H9 (cell line): Measurements from ENCODE around the gene DAAM2. TPM values are rescaled to one million over a fixed set of nuclear protein-coding genes. Genes with fewer than 3 reads are reported as not detected.
A peak's percentile ranks its signal among the peaks of the same experiment; 100 is the strongest.

Experiments
- DNase-seq: peaks from one replicate; pipeline ENCODE4 v3.0.0-alpha.2; 2017
- H2AFZ ChIP-seq: one replicate; pipeline ENCODE4 v1.6.1; 2013; ENCODE audit warnings: mild to moderate bottlenecking, low read length, control low read depth, moderate library complexity
- H2AK5ac ChIP-seq: 2 replicates; pipeline ENCODE4 v1.6.1; 2013; ENCODE audit warnings: low read length, control low read depth, mixed read lengths; ENCODE audit not compliant: insufficient read length
- H2BK120ac ChIP-seq: one replicate; pipeline ENCODE4 v1.6.1; 2013; ENCODE audit warnings: low read depth, mild to moderate bottlenecking, low read length, control low read depth, inconsistent platforms; ENCODE audit not compliant: poor library complexity, severe bottlenecking
- H2BK12ac ChIP-seq: 2 replicates; pipeline ENCODE4 v1.6.1; 2013; ENCODE audit warnings: low read length, control low read depth, mixed read lengths, low read depth; ENCODE audit not compliant: insufficient read length
- H2BK15ac ChIP-seq: 2 replicates; pipeline ENCODE4 v1.6.1; 2013; ENCODE audit warnings: low read depth, low read length, control low read depth
- H2BK20ac ChIP-seq: one replicate; pipeline ENCODE4 v1.6.1; 2013; ENCODE audit warnings: low read depth, mild to moderate bottlenecking, low read length, control low read depth, inconsistent platforms; ENCODE audit not compliant: poor library complexity, severe bottlenecking
- H2BK5ac ChIP-seq: 2 replicates; pipeline ENCODE4 v1.6.1; 2013; ENCODE audit warnings: low read length, control low read depth, mixed read lengths; ENCODE audit not compliant: insufficient read length
- H3K14ac ChIP-seq: 2 replicates; pipeline ENCODE4 v1.6.1; 2013; ENCODE audit warnings: low read length, control low read depth; ENCODE audit not compliant: insufficient read depth
- H3K18ac ChIP-seq: 2 replicates; pipeline ENCODE4 v1.6.1; 2013; ENCODE audit warnings: low read depth, mild to moderate bottlenecking, mixed read lengths, low read length, control low read depth; ENCODE audit not compliant: insufficient read length
- H3K23ac ChIP-seq: 2 replicates; pipeline ENCODE4 v1.6.1; 2013; ENCODE audit warnings: low read length, control low read depth, mixed read lengths, low read depth; ENCODE audit not compliant: insufficient read length
- H3K23me2 ChIP-seq: 2 replicates; pipeline ENCODE4 v1.6.1; 2013; ENCODE audit warnings: low read depth, mild to moderate bottlenecking, mixed read lengths, low read length, control low read depth; ENCODE audit not compliant: insufficient read length, poor library complexity, severe bottlenecking
- H3K27ac ChIP-seq: 2 replicates; pipeline ENCODE4 v1.5.1; 2013; ENCODE audit warnings: low read length, control low read depth, mixed read lengths, low read depth; ENCODE audit not compliant: insufficient read length
- H3K27me3 ChIP-seq: 2 replicates; pipeline ENCODE4 v1.6.1; 2013; ENCODE audit warnings: low read length, control low read depth, inconsistent platforms; ENCODE audit not compliant: insufficient read depth
- H3K4ac ChIP-seq: 2 replicates; pipeline ENCODE4 v1.6.1; 2013; ENCODE audit warnings: low read depth, mild to moderate bottlenecking, control low read depth, inconsistent platforms, low read length, moderate library complexity
- H3K4me1 ChIP-seq: 2 replicates; pipeline ENCODE4 v1.6.1; 2013; ENCODE audit warnings: low read length, control low read depth, inconsistent platforms; ENCODE audit not compliant: insufficient read depth
- H3K4me2 ChIP-seq: 2 replicates; pipeline ENCODE4 v1.6.1; 2013; ENCODE audit warnings: low read length, control low read depth, mixed read lengths; ENCODE audit not compliant: insufficient read length, insufficient read depth
- H3K56ac ChIP-seq: 2 replicates; pipeline ENCODE4 v1.6.1; 2013; ENCODE audit warnings: low read depth, mild to moderate bottlenecking, mixed read lengths, low read length, control low read depth; ENCODE audit not compliant: insufficient read length
- H3K79me1 ChIP-seq: 2 replicates; pipeline ENCODE4 v1.6.1; 2013; ENCODE audit warnings: low read depth, mild to moderate bottlenecking, moderate library complexity, low read length, control low read depth, inconsistent platforms; ENCODE audit not compliant: insufficient read depth, poor library complexity, severe bottlenecking
- H3K79me2 ChIP-seq: 2 replicates; pipeline ENCODE4 v1.6.1; 2013; ENCODE audit warnings: low read length, control low read depth, inconsistent platforms; ENCODE audit not compliant: insufficient read depth
- H3K9ac ChIP-seq: 2 replicates; pipeline ENCODE4 v1.6.1; 2013; ENCODE audit warnings: low read length, control low read depth, mixed read lengths; ENCODE audit not compliant: insufficient read length; ENCODE audit errors: extremely low read depth
- H3K9me3 ChIP-seq: one replicate; pipeline ENCODE4 v1.6.1; 2013; ENCODE audit warnings: low read depth, low read length, inconsistent platforms; ENCODE audit not compliant: control insufficient read depth
- H3T11ph ChIP-seq: one replicate; pipeline ENCODE4 v1.6.1; 2013; ENCODE audit warnings: mild to moderate bottlenecking, low read length, control low read depth, inconsistent platforms
- H4K20me1 ChIP-seq: one replicate; pipeline ENCODE4 v1.6.1; 2013; ENCODE audit not compliant: control insufficient read depth, insufficient read length, insufficient read depth
- H4K5ac ChIP-seq: 2 replicates; pipeline ENCODE4 v1.6.1; 2013; ENCODE audit warnings: low read depth, mild to moderate bottlenecking, mixed read lengths, low read length, control low read depth; ENCODE audit not compliant: insufficient read length
- H4K8ac ChIP-seq: replicated peaks from 2 replicates; pipeline ENCODE4 v1.6.1; 2013; ENCODE audit warnings: low read length, control low read depth, mixed read lengths, low read depth; ENCODE audit not compliant: insufficient read length
- H4K91ac ChIP-seq: 2 replicates; pipeline ENCODE4 v1.6.1; 2013; ENCODE audit warnings: low read depth, mild to moderate bottlenecking, moderate library complexity, mixed read lengths, low read length, control low read depth; ENCODE audit not compliant: insufficient read length
- H3K27ac Mint-ChIP-seq, 3 experiments: 2 replicates in 2 of 3; 3 replicates in 1 of 3; pipeline ENCODE4 v1.8.0; 2020 to 2021; ENCODE audit warnings: mixed read lengths in 3 of 3, mild to moderate bottlenecking in 1 of 3, moderate library complexity in 1 of 3
- H3K27me3 Mint-ChIP-seq: 2 replicates; pipeline ENCODE4 v1.8.0; 2021; ENCODE audit warnings: low read depth, mild to moderate bottlenecking, moderate library complexity, mixed read lengths
- H3K36me3 Mint-ChIP-seq, 3 experiments: 2 replicates in 2 of 3; 3 replicates in 1 of 3; pipeline ENCODE4 v1.8.0; 2020 to 2021; ENCODE audit warnings: low read depth in 3 of 3, mixed read lengths in 3 of 3; ENCODE audit not compliant: insufficient read depth in 1 of 3
- H3K4me1 Mint-ChIP-seq, 2 experiments: 2 replicates each; pipeline ENCODE4 v1.8.0; 2020; ENCODE audit warnings: mixed read lengths in 2 of 2
- H3K4me3 Mint-ChIP-seq, 2 experiments: 2 replicates in 1 of 2; 3 replicates in 1 of 2; pipeline ENCODE4 v1.8.0; 2020 to 2021; ENCODE audit warnings: mild to moderate bottlenecking in 2 of 2, mixed read lengths in 2 of 2, moderate library complexity in 1 of 2
- H3K9me3 Mint-ChIP-seq, 2 experiments: 2 replicates in 1 of 2; 3 replicates in 1 of 2; pipeline ENCODE4 v1.8.0; 2020; ENCODE audit warnings: mild to moderate bottlenecking in 2 of 2, mixed read lengths in 2 of 2, moderate library complexity in 1 of 2
- WGBS: extraction: QIAGEN DNeasy Blood & Tissue Kit; methylation state at CpG from one replicate; pipeline ENCODE4 v1.1.7; 2013; ENCODE audit warnings: missing lambda C conversion rate, low lambda C conversion rate, mixed read lengths; ENCODE audit not compliant: insufficient read length; ENCODE audit errors: extremely low coverage; 5-methylcytosine and 5-hydroxymethylcytosine counted together
- total RNA-seq: library from RNA; stranded (reverse); gene quantifications from 2 replicates; pipeline ENCODE4 v1.2.1, GENCODE V29; 2021
- TF ChIP-seq, protein P1 (sequence below): fragments of 200-600 bp; sonication (generic); conservative IDR thresholded peaks from 3 replicates; pipeline ENCODE4 v1.8.0; 2021; ENCODE audit warnings: antibody characterized with exemption, mild to moderate bottlenecking

DAAM2 gene
- total RNA-seq, 1 experiment from 2014 or later: 1.1 TPM

DNA sequence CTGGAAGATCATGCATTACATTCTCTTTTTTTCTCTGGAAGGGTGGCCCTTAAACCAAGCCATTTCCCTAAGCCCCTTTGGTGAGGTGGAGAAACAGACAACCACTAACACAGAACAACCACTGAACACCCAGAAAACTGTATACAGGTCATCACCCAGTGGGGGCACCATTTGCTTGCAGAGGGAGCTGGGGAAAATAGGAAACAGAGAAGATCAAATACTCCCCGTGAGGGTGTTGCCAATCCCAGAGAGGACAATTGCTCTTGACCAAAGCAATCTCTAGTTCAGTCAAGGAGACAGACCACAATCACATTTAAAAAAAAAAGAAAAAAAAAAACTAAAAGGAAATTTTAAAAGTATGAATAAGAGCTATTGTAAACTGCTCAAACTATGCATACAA, 865 bp upstream of the DAAM2 start:
- H3K9me3 Mint-ChIP-seq: no peaks in the 10 kb centered on the region
- peaks cover 42% of the 10 kb centered on the region for H3K27me3 Mint-ChIP-seq
- no peak overlapping the region for H2BK12ac ChIP-seq
- no peak overlapping the region for H2BK120ac ChIP-seq
- peak overlapping the region; percentile 78 for H3K4me2 ChIP-seq
- H4K5ac ChIP-seq: no peak overlapping the region
- WGBS: no CpG with 5 or more reads among the region's 1 CpG
- H3K14ac ChIP-seq: no peak overlapping the region
- no peaks in the 10 kb centered on the region for H3K36me3 Mint-ChIP-seq
- no peak overlapping the region for H3K27ac ChIP-seq
- H3K23ac ChIP-seq: no peak overlapping the region
- peaks cover 5% of the 10 kb centered on the region; the same call in 1 of the 2 replicates for H3K4me1 ChIP-seq
- no peak overlapping the region for H3T11ph ChIP-seq
- H2AFZ ChIP-seq: no peak overlapping the region
- no peak for DNase-seq
- no peak overlapping the region for H3K9ac ChIP-seq
- H2BK5ac ChIP-seq: no peak overlapping the region
- H4K20me1 ChIP-seq: no peaks in the 10 kb centered on the region
- H3K79me2 ChIP-seq: no peaks in the 10 kb centered on the region
- H3K56ac ChIP-seq: no peak overlapping the region
- TF ChIP-seq, protein P1, sequence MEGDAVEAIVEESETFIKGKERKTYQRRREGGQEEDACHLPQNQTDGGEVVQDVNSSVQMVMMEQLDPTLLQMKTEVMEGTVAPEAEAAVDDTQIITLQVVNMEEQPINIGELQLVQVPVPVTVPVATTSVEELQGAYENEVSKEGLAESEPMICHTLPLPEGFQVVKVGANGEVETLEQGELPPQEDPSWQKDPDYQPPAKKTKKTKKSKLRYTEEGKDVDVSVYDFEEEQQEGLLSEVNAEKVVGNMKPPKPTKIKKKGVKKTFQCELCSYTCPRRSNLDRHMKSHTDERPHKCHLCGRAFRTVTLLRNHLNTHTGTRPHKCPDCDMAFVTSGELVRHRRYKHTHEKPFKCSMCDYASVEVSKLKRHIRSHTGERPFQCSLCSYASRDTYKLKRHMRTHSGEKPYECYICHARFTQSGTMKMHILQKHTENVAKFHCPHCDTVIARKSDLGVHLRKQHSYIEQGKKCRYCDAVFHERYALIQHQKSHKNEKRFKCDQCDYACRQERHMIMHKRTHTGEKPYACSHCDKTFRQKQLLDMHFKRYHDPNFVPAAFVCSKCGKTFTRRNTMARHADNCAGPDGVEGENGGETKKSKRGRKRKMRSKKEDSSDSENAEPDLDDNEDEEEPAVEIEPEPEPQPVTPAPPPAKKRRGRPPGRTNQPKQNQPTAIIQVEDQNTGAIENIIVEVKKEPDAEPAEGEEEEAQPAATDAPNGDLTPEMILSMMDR: peak; percentile 45
- H2BK15ac ChIP-seq: no peak overlapping the region
- no peak overlapping the region for H3K27ac Mint-ChIP-seq
- H3K18ac ChIP-seq: no peak overlapping the region
- no peaks in the 10 kb centered on the region for H3K79me1 ChIP-seq
- H4K8ac ChIP-seq: no peak overlapping the region
- no peak overlapping the region for H3K4ac ChIP-seq
- H2BK20ac ChIP-seq: no peak overlapping the region
- H3K23me2 ChIP-seq: peaks cover 12% of the 10 kb centered on the region
- H2AK5ac ChIP-seq: no peak overlapping the region
- H3K9me3 ChIP-seq: no peaks in the 10 kb centered on the region
- peaks cover 11 to 29% of the 10 kb centered on the region in 2 experiments for H3K4me1 Mint-ChIP-seq
- no peak overlapping the region for H4K91ac ChIP-seq
- H3K4me3 Mint-ChIP-seq: peak overlapping the region; percentile 14 to 30; a peak in 4 of 5 replicates
- peaks cover 5% of the 10 kb centered on the region; the same call in 1 of the 2 replicates for H3K27me3 ChIP-seq
